Measurements from ENCODE around the gene CCDC82. TPM values are rescaled to one million over a fixed set of nuclear protein-coding genes. Genes with fewer than 3 reads are reported as not detected.

Gene CCDC82
- total and polyA plus RNA-seq, 2 donors (not counting 1 experiment from before 2014, with no cell fraction given), result 12.9 to 34.1 TPM

- WGBS (ENCODE audit: insufficient coverage), result 80% methylated on average over 1 of the region's 1 CpG
- Histone ChIP-seq H3K9ac (ENCODE audit: low read length) (no peak overlapping the region), H3K4me2 (replicated peaks; ENCODE audit: low read depth, low read length, poor library complexity, severe bottlenecking) (no peak overlapping the region), H3K9me3 (ENCODE audit: control extremely low read depth in 1 of 3, control insufficient read depth in 2 of 3, insufficient read depth in 1 of 3, low read length in 2 of 3) (no peaks in the 10 kb centered on the region), H3K27ac (ENCODE audit: low read length in 2 of 2) (no peak overlapping the region), H2AFZ (ENCODE audit: insufficient read depth, low read depth, low read length, poor library complexity, severe bottlenecking) (no peak overlapping the region), H3K4me1 (ENCODE audit: control insufficient read depth in 2 of 2, insufficient read depth in 2 of 2, low read length in 2 of 2) (peaks cover 6 to 7% of the 10 kb centered on the region in 2 donors), H3K36me3 (replicated peaks in 1 of 2; ENCODE audit: control extremely low read depth in 1 of 2, control insufficient read depth in 1 of 2, extremely low read depth in 1 of 2, insufficient read depth in 2 of 2, low read length in 1 of 2) (peaks cover 0 to 4% of the 10 kb centered on the region in 2 experiments), H3K79me2 (ENCODE audit: control insufficient read depth, insufficient read depth, low read length) (peaks cover 20% of the 10 kb centered on the region), H4K20me1 (ENCODE audit: control insufficient read depth, insufficient read depth, low read length, poor library complexity, severe bottlenecking) (no peaks in the 10 kb centered on the region), H3K27me3 (replicated peaks in 1 of 4; ENCODE audit: control extremely low read depth in 1 of 4, control insufficient read depth in 3 of 4, insufficient read depth in 4 of 4, low read length in 3 of 4) (no peaks in the 10 kb centered on the region), H3K4me3 (ENCODE audit: control extremely low read depth in 1 of 5, extremely low read depth in 1 of 5, insufficient read depth in 1 of 5, low read depth in 2 of 5, low read length in 4 of 5) (no peak overlapping the region)
- DNase-seq, result no peak
- no peak for TF ChIP-seq EZH2 (IDR thresholded peaks at IDR 0.05; ENCODE audit: borderline replicate concordance, insufficient read depth, low read depth, low read length, poor library complexity, severe bottlenecking)
- no peak for TF ChIP-seq CTCF (IDR thresholded peaks at IDR 0.05)
- ChIA-PET CTCF (interaction anchor here (0.5 kb wide), 1 partner anchor 92 kb away, joined by 4 read pairs; no protein-coding TSS in a partner anchor), POLR2A (no interaction called here)
- ATAC-seq (ENCODE audit: low read depth), result no peak
- Mint-ChIP-seq H3K27ac (no peak overlapping the region), H3K4me1 (peaks cover 43% of the 10 kb centered on the region), H3K9me3 (ENCODE audit: insufficient read depth) (no peaks in the 10 kb centered on the region), H3K4me3 (no peak overlapping the region), H3K27me3 (no peaks in the 10 kb centered on the region)
- intact Hi-C loops (cut with micrococcal nuclease), result no loop called here
Observed at GRCh38 chr11:96303064-96303463, 86.6 kb downstream of the CCDC82 start.

Small RNAs within 50 kb of the gene (small RNA-seq; reads per million reads assigned to genes)
- gene MIR1260B (ENCODE audit: insufficient read length, low read depth, low replicate concordance), result not detected

Other genes with a start within 250 kb of the CCDC82 start
- 26.0 and 26.4 TPM in 2 replicates for gene MAML2, start 46.7 kb downstream of the CCDC82 start, total RNA-seq
- gene MAML2, start 46.7 kb downstream of the CCDC82 start, polyA plus RNA-seq, result 7.8 and 10.7 TPM in 2 replicates
- gene JRKL, start 101 bp upstream of the CCDC82 start, total RNA-seq, result 12.5 and 12.9 TPM in 2 replicates
- gene JRKL, start 101 bp upstream of the CCDC82 start, polyA plus RNA-seq, result 2.1 and 3.2 TPM in 2 replicates

All from B cell (primary cell).